HG03280 (cell line): Measurements from ENCODE around the gene CYBRD1.

Experiments used
- ATAC-seq: cut with Tn5 transposase; IDR thresholded peaks from one replicate; pipeline ENCODE4 v1.9.1; 2021; ENCODE audit warnings: mild to moderate bottlenecking, moderate library complexity; ENCODE audit not compliant: unreplicated experiment

Gene CYBRD1

DNA sequence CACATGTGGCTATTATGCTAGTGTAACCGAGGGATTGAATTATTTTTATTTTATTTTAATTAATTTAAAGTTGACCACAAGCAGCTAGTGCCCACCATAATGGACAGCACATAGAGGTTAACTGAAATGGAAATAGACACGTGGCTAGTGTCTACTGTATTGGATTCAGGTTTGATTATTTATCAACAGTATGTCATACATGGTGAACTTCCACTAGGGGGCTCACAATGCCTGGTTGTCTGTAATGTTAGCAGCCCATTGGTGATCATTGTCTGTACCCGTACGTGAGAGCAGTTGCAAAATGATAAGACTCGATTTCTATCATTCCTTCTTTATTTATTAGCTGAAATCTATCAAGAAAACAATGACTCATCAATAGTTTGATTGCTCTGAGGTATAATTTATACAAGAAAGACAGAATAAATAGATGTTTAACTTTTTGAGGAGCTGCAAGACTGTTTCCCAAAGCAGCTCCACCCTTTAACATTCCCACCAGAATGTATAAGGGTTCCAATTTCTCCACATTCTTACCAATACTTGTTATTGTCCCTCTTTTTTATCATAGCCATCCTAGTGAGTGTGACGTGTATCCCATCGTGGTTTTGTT is 76.5 kb downstream of the CYBRD1 start:
- ATAC-seq = peak; percentile 90

DNA sequence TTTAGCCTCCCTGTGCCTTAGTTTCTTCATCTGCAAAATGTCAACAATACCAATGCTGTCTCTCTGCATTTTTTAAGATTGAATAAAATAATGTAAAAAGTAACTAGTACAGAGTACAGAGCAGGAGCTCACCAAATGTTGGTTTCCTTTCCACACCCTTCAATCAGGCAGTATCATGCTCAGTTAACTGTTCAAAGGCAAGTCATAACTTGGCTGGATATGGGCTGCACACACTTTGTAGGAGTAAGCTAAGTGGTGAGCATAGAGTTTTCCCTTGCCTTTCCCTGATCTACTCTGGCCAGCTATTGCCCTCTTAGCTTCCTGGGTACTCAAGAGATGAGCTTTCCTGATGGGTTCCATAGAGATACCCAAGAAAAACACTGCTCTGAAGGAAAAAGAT is 77.9 kb downstream of the CYBRD1 start:
- no peak for ATAC-seq

DNA sequence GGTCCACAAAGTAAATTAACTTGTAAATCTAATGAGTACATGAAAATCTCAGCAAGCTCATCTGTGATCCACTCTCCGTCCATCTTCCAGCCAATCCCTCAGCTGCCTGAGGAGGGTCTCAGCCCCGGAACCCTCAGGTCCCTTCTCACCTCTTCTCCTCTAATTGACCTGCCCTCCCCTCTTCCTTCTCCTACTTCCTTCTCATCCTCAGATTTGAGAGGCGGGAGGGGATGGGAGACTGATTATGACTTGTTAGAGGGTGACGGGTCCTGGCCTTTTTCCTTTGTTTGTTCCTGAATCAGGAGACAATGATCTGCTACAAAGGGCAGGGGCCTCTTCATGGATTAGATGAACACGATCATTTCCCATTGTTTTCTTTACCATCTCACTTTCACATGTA is 80.1 kb downstream of the CYBRD1 start:
- no peak for ATAC-seq
